ENCODE data around the gene TSFM.

Gene TSFM

DNA sequence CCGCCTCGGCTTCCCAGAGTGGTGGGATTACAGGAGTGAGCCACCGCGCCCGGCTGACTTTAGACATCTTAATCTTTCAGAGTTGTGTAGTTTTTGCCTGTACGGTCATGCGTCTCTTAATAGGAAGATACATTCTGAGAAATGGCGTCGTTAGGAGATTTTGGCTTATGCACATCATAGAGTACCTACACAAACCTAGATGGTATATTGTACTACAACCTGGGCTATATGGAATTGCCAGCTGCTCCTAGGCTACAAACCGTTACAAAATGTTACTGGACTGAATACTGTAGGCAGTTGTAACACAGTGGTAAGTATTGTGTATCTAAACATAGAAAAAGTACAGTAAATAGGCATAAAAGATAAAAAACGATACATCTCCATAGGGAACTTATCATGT is 1.3 kb downstream of the TSFM start:
- Histone ChIP-seq H3K27ac (replicated peaks) (no peak overlapping the region), H3K4me3 (replicated peaks; ENCODE audit: insufficient read depth, low read length) (no peak overlapping the region), H3K27me3 (ENCODE audit: insufficient read depth, poor library complexity, severe bottlenecking) (no peaks in the 10 kb centered on the region)
- TF ChIP-seq SPI1 (IDR thresholded peaks at IDR 0.05; ENCODE audit: borderline replicate concordance, low read depth) (no peak), GABPA (IDR thresholded peaks at IDR 0.05; ENCODE audit: low read depth) (no peak), POLR2AphosphoS5 (IDR thresholded peaks at IDR 0.05; ENCODE audit: low read depth) (no peak)
- TF ChIP-seq, protein P1, sequence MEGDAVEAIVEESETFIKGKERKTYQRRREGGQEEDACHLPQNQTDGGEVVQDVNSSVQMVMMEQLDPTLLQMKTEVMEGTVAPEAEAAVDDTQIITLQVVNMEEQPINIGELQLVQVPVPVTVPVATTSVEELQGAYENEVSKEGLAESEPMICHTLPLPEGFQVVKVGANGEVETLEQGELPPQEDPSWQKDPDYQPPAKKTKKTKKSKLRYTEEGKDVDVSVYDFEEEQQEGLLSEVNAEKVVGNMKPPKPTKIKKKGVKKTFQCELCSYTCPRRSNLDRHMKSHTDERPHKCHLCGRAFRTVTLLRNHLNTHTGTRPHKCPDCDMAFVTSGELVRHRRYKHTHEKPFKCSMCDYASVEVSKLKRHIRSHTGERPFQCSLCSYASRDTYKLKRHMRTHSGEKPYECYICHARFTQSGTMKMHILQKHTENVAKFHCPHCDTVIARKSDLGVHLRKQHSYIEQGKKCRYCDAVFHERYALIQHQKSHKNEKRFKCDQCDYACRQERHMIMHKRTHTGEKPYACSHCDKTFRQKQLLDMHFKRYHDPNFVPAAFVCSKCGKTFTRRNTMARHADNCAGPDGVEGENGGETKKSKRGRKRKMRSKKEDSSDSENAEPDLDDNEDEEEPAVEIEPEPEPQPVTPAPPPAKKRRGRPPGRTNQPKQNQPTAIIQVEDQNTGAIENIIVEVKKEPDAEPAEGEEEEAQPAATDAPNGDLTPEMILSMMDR (IDR thresholded peaks at IDR 0.05; ENCODE audit: insufficient read depth, low read length) = no peak
- TF ChIP-seq, protein P2, sequence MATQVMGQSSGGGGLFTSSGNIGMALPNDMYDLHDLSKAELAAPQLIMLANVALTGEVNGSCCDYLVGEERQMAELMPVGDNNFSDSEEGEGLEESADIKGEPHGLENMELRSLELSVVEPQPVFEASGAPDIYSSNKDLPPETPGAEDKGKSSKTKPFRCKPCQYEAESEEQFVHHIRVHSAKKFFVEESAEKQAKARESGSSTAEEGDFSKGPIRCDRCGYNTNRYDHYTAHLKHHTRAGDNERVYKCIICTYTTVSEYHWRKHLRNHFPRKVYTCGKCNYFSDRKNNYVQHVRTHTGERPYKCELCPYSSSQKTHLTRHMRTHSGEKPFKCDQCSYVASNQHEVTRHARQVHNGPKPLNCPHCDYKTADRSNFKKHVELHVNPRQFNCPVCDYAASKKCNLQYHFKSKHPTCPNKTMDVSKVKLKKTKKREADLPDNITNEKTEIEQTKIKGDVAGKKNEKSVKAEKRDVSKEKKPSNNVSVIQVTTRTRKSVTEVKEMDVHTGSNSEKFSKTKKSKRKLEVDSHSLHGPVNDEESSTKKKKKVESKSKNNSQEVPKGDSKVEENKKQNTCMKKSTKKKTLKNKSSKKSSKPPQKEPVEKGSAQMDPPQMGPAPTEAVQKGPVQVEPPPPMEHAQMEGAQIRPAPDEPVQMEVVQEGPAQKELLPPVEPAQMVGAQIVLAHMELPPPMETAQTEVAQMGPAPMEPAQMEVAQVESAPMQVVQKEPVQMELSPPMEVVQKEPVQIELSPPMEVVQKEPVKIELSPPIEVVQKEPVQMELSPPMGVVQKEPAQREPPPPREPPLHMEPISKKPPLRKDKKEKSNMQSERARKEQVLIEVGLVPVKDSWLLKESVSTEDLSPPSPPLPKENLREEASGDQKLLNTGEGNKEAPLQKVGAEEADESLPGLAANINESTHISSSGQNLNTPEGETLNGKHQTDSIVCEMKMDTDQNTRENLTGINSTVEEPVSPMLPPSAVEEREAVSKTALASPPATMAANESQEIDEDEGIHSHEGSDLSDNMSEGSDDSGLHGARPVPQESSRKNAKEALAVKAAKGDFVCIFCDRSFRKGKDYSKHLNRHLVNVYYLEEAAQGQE (IDR thresholded peaks at IDR 0.05; ENCODE audit: insufficient replicate concordance, low read depth) = no peak
- DNase-seq (ENCODE audit: low read depth in 1 of 2, low spot score in 1 of 2) = no peak

DNA sequence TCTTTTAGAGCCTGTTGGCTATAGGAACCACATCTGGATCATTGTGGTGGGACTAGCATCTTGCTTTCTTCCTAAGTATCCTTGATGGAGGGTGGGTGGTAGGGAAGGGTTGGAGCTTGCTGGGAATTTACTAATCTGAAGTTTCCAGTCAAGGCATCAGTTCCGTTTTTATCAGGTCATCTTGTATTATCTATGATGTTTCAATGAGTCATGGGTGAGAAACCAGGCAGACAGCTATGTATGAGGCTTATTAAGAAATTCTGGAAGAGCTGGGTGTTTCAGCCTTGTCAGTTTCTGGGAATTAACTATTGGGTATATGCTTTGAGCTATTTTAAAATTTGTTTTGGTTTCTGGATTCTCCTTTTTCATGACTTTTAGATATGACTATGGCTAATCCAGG is 11.3 kb downstream of the TSFM start:
- no peak overlapping the region for H3K4me3 ChIP-seq (replicated peaks; ENCODE audit: insufficient read depth, low read length)
- no peak for DNase-seq (ENCODE audit: low read depth in 1 of 2, low spot score in 1 of 2)
- TF ChIP-seq, protein P1 (IDR thresholded peaks at IDR 0.05; ENCODE audit: insufficient read depth, low read length) = no peak
- no peak for TF ChIP-seq GABPA (IDR thresholded peaks at IDR 0.05; ENCODE audit: low read depth)
- TF ChIP-seq, protein P2 (IDR thresholded peaks at IDR 0.05; ENCODE audit: insufficient replicate concordance, low read depth) = no peak
- no peak for TF ChIP-seq SPI1 (IDR thresholded peaks at IDR 0.05; ENCODE audit: borderline replicate concordance, low read depth)
- TF ChIP-seq POLR2AphosphoS5 (IDR thresholded peaks at IDR 0.05; ENCODE audit: low read depth) = no peak
- no peak overlapping the region for H3K27ac ChIP-seq (replicated peaks)
- H3K27me3 ChIP-seq (ENCODE audit: insufficient read depth, poor library complexity, severe bottlenecking) = no peaks in the 10 kb centered on the region

DNA sequence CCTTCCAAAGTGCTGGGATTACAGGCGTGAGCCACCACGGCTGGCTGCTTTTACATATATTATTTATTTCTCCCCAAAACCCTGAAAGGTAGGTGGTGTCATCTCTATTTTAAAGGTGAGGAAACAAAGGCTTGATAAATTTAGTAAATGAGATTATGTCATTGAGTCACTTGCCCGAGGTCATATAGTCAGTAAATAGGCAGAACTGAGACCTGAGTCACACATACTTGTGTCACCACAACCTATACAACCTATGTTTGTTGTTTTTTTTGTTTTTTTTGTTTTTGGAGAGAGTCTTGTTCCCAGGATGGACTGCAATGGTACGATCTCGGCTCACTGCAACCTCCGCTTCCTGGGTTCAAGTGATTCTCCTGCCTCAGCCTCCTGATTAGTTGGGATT is 12.8 kb downstream of the TSFM start:
- Histone ChIP-seq H3K27me3 (ENCODE audit: insufficient read depth, poor library complexity, severe bottlenecking) (no peaks in the 10 kb centered on the region), H3K27ac (replicated peaks) (no peak overlapping the region), H3K4me3 (replicated peaks; ENCODE audit: insufficient read depth, low read length) (no peak overlapping the region)
- no peak for TF ChIP-seq SPI1 (IDR thresholded peaks at IDR 0.05; ENCODE audit: borderline replicate concordance, low read depth)
- no peak for TF ChIP-seq POLR2AphosphoS5 (IDR thresholded peaks at IDR 0.05; ENCODE audit: low read depth)
- TF ChIP-seq, protein P2 (IDR thresholded peaks at IDR 0.05; ENCODE audit: insufficient replicate concordance, low read depth) = no peak
- no peak for TF ChIP-seq GABPA (IDR thresholded peaks at IDR 0.05; ENCODE audit: low read depth)
- TF ChIP-seq, protein P1 (IDR thresholded peaks at IDR 0.05; ENCODE audit: insufficient read depth, low read length) = no peak
- no peak for DNase-seq (ENCODE audit: low read depth in 1 of 2, low spot score in 1 of 2)
